ENCODE data around the gene PTBP1.

- TF ChIP-seq, protein P1, sequence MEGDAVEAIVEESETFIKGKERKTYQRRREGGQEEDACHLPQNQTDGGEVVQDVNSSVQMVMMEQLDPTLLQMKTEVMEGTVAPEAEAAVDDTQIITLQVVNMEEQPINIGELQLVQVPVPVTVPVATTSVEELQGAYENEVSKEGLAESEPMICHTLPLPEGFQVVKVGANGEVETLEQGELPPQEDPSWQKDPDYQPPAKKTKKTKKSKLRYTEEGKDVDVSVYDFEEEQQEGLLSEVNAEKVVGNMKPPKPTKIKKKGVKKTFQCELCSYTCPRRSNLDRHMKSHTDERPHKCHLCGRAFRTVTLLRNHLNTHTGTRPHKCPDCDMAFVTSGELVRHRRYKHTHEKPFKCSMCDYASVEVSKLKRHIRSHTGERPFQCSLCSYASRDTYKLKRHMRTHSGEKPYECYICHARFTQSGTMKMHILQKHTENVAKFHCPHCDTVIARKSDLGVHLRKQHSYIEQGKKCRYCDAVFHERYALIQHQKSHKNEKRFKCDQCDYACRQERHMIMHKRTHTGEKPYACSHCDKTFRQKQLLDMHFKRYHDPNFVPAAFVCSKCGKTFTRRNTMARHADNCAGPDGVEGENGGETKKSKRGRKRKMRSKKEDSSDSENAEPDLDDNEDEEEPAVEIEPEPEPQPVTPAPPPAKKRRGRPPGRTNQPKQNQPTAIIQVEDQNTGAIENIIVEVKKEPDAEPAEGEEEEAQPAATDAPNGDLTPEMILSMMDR (IDR thresholded peaks at IDR 0.05) = no peak
- TF ChIP-seq POLR2A (IDR thresholded peaks at IDR 0.05) = no peak
Observed at GRCh38 chr19:843180-843835, 46.1 kb downstream of the PTBP1 start.

Data from testis (tissue), 2 donors.